HFF-Myc (cell line): ENCODE measurements around the gene TINCR.

ENCODE experiments used
- DNase-seq: peaks from one replicate; pipeline ENCODE4 v3.0.0-alpha.2; 2011; ENCODE audit warnings: low read depth; ENCODE audit errors: extremely low read depth
- H3K4me3 ChIP-seq: replicated peaks from 2 replicates; pipeline ENCODE4 v1.5.1; 2011; ENCODE audit warnings: low read depth, mild to moderate bottlenecking, control low read depth, low read length
- CTCF ChIP-seq: IDR thresholded peaks from 2 replicates; pipeline ENCODE4 v1.5.1; 2012; ENCODE audit warnings: mild to moderate bottlenecking, low read depth, low read length, control low read depth; ENCODE audit errors: missing control alignments

TINCR gene

GRCh38 chr19:5607318-5608275 is 39.8 kb upstream of the TINCR start:
- H3K4me3 ChIP-seq = no peak overlapping the region
- no peak for DNase-seq
- no peak for TF ChIP-seq CTCF

GRCh38 chr19:5605362-5605761 is 37.6 kb upstream of the TINCR start:
- TF ChIP-seq CTCF = no peak
- DNase-seq = no peak

GRCh38 chr19:5603626-5604025 is 35.9 kb upstream of the TINCR start:
- no peak for TF ChIP-seq CTCF
- no peak overlapping the region for H3K4me3 ChIP-seq

More at GRCh38 chr19:5605362-5605761, 37.6 kb upstream of the TINCR start:
- no peak overlapping the region for H3K4me3 ChIP-seq

GRCh38 chr19:5600797-5601196 is 33.0 kb upstream of the TINCR start:
- no peak overlapping the region for H3K4me3 ChIP-seq
- TF ChIP-seq CTCF = no peak
- DNase-seq = no peak

More at GRCh38 chr19:5603626-5604025, 35.9 kb upstream of the TINCR start:
- DNase-seq = no peak

GRCh38 chr19:5595745-5596144 is 28.0 kb upstream of the TINCR start:
- no peak for TF ChIP-seq CTCF
- no peak overlapping the region for H3K4me3 ChIP-seq
- DNase-seq = no peak

- no peak for TF ChIP-seq CTCF
- no peak for DNase-seq
- H3K4me3 ChIP-seq = no peak overlapping the region
These were observed 27.4 kb upstream of the TINCR start for GRCh38 chr19:5595129-5595528.
